GM23338 (cell line): ENCODE measurements around the gene MUC5AC.

ENCODE experiments used
- CREB1 ChIP-seq: fragments of 250-450 bp; sonication (Bioruptor Pico); IDR thresholded peaks from 2 replicates; pipeline ENCODE4 v1.5.0; 2020; ENCODE audit warnings: low read depth, mild to moderate bottlenecking, moderate library complexity
- EZH2 ChIP-seq: fragments of 200-600 bp; sonication (generic); IDR thresholded peaks from one replicate; pipeline ENCODE4 v1.8.0; 2017; ENCODE audit warnings: antibody characterized with exemption, mild to moderate bottlenecking, low read depth; ENCODE audit not compliant: unreplicated experiment
- EZH2phosphoT487 ChIP-seq: fragments of 200-600 bp; sonication (generic); IDR thresholded peaks from one replicate; pipeline ENCODE4 v1.8.1; 2018; ENCODE audit warnings: antibody characterized with exemption; ENCODE audit not compliant: unreplicated experiment
- JUNB ChIP-seq: IDR thresholded peaks from one replicate; pipeline ENCODE4 v1.6.1; 2016; ENCODE audit warnings: antibody characterized with exemption; ENCODE audit not compliant: unreplicated experiment
- POLR2AphosphoS5 ChIP-seq: IDR thresholded peaks from 2 replicates; pipeline ENCODE4 v1.6.1; 2016; ENCODE audit warnings: antibody characterized with exemption, low read depth
- ZNF331 ChIP-seq: fragments of 250-450 bp; sonication (Bioruptor Pico); IDR thresholded peaks from 2 replicates; pipeline ENCODE4 v1.5.0; 2020; ENCODE audit warnings: low read depth, mild to moderate bottlenecking, moderate library complexity
- TF ChIP-seq, protein P1 (sequence below), 2 experiments: fragments of 200-600 bp in 1 of 2; sonication (generic) in 1 of 2; conservative IDR thresholded peaks; 2 replicates each; pipeline versions ENCODE4 v1.5.1 to v1.6.1; 2016 to 2017; ENCODE audit warnings: antibody characterized with exemption in 2 of 2, low read depth in 2 of 2, mild to moderate bottlenecking in 2 of 2, moderate library complexity in 1 of 2
- TF ChIP-seq, protein P2 (sequence below): IDR thresholded peaks from one replicate; pipeline ENCODE4 v1.6.1; 2018; ENCODE audit warnings: antibody characterized with exemption; ENCODE audit not compliant: unreplicated experiment
- TF ChIP-seq, protein P3 (sequence below): IDR thresholded peaks from 2 replicates; pipeline ENCODE4 v1.6.1; 2016; ENCODE audit warnings: antibody characterized with exemption

DNA sequence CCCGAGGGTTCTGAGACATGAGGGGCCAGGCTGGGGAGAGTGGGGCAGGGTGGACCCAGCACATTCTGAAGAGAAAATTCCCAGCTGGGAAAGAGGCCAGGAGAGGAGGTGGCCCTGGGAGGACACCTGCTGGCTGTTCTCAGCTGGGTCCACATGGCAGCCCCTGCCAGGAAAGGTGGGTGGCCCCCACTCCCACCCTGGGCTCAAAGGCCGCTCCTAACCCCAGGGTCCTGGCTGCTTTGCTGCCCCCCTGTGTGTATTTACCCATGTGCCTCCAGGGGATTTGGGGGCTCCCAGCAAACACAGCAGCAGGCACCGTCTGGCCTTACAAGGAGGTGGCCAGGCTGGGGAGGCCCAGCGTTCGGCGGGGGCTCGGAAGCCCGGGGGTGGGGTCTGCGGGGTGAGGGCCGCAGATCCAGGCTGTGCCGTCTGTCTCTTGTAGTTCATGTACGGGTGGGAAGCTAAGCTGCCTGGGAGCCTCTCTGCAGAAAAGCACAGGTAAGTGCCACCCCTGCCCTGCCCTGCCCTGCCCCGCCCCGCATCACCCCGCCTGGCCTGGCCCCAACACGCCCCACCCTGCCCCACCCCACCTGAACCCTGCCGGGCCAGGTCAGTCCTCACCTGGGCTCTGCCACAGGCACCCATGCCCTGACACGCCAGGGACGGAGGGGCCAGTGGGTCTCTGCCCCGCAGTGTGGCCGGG is 75.7 kb downstream of the MUC5AC start:
- TF ChIP-seq, protein P1, sequence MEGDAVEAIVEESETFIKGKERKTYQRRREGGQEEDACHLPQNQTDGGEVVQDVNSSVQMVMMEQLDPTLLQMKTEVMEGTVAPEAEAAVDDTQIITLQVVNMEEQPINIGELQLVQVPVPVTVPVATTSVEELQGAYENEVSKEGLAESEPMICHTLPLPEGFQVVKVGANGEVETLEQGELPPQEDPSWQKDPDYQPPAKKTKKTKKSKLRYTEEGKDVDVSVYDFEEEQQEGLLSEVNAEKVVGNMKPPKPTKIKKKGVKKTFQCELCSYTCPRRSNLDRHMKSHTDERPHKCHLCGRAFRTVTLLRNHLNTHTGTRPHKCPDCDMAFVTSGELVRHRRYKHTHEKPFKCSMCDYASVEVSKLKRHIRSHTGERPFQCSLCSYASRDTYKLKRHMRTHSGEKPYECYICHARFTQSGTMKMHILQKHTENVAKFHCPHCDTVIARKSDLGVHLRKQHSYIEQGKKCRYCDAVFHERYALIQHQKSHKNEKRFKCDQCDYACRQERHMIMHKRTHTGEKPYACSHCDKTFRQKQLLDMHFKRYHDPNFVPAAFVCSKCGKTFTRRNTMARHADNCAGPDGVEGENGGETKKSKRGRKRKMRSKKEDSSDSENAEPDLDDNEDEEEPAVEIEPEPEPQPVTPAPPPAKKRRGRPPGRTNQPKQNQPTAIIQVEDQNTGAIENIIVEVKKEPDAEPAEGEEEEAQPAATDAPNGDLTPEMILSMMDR (conservative IDR thresholded peaks at IDR 0.05; ENCODE audit: low read depth in 2 of 2): no peak
- no peak for TF ChIP-seq CREB1 (CRISPR knock-in tag)
- no peak for TF ChIP-seq EZH2
- TF ChIP-seq JUNB: no peak
- TF ChIP-seq POLR2AphosphoS5: no peak
- TF ChIP-seq, protein P2, sequence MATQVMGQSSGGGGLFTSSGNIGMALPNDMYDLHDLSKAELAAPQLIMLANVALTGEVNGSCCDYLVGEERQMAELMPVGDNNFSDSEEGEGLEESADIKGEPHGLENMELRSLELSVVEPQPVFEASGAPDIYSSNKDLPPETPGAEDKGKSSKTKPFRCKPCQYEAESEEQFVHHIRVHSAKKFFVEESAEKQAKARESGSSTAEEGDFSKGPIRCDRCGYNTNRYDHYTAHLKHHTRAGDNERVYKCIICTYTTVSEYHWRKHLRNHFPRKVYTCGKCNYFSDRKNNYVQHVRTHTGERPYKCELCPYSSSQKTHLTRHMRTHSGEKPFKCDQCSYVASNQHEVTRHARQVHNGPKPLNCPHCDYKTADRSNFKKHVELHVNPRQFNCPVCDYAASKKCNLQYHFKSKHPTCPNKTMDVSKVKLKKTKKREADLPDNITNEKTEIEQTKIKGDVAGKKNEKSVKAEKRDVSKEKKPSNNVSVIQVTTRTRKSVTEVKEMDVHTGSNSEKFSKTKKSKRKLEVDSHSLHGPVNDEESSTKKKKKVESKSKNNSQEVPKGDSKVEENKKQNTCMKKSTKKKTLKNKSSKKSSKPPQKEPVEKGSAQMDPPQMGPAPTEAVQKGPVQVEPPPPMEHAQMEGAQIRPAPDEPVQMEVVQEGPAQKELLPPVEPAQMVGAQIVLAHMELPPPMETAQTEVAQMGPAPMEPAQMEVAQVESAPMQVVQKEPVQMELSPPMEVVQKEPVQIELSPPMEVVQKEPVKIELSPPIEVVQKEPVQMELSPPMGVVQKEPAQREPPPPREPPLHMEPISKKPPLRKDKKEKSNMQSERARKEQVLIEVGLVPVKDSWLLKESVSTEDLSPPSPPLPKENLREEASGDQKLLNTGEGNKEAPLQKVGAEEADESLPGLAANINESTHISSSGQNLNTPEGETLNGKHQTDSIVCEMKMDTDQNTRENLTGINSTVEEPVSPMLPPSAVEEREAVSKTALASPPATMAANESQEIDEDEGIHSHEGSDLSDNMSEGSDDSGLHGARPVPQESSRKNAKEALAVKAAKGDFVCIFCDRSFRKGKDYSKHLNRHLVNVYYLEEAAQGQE: no peak
- TF ChIP-seq EZH2phosphoT487: no peak
- TF ChIP-seq ZNF331 (CRISPR knock-in tag): no peak
- TF ChIP-seq, protein P3, sequence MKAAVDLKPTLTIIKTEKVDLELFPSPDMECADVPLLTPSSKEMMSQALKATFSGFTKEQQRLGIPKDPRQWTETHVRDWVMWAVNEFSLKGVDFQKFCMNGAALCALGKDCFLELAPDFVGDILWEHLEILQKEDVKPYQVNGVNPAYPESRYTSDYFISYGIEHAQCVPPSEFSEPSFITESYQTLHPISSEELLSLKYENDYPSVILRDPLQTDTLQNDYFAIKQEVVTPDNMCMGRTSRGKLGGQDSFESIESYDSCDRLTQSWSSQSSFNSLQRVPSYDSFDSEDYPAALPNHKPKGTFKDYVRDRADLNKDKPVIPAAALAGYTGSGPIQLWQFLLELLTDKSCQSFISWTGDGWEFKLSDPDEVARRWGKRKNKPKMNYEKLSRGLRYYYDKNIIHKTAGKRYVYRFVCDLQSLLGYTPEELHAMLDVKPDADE: no peak
